Activated T-helper 2 cell treated with anti-CD3 and anti-CD28 coated beads, Interferon-gamma antibody, Interleukin-2, Interleukin-4, amounts not matched to agents 10 μg/mL and 5 μg/mL and 100 μg/mL, durations not matched to agents 14 hours and 24 hours and 36 hours (primary cell): ENCODE results near the gene MICAL2. TPM values are rescaled to one million over a fixed set of nuclear protein-coding genes. Genes with fewer than 3 reads are reported as not detected.

Experiments
- DNase-seq: peaks from one replicate; pipeline ENCODE4 v3.0.0; 2021; ENCODE audit warnings: low spot score
- H3K27ac Mint-ChIP-seq: one replicate; pipeline ENCODE4 v1.8.0; 2021; ENCODE audit warnings: mixed read lengths
- H3K27me3 Mint-ChIP-seq: one replicate; pipeline ENCODE4 v1.8.0; 2021; ENCODE audit warnings: low read depth, mixed read lengths
- H3K36me3 Mint-ChIP-seq: one replicate; pipeline ENCODE4 v1.8.0; 2021; ENCODE audit warnings: low read depth, mixed read lengths
- H3K4me1 Mint-ChIP-seq: one replicate; pipeline ENCODE4 v1.8.0; 2021; ENCODE audit warnings: low read depth, mixed read lengths
- H3K4me3 Mint-ChIP-seq: one replicate; pipeline ENCODE4 v1.8.0; 2021; ENCODE audit warnings: low read depth, mild to moderate bottlenecking, moderate library complexity, mixed read lengths
- H3K9me3 Mint-ChIP-seq: one replicate; pipeline ENCODE4 v1.8.0; 2021; ENCODE audit warnings: mixed read lengths
- intact Hi-C: fragments of 100-400 bp; cut with micrococcal nuclease; formaldehyde crosslinking; loops from one replicate; pipeline ENCODE4 v1.15.1; 2023
- total RNA-seq: library from RNA; stranded (reverse); gene quantifications from 2 replicates; pipeline ENCODE4 v1.2.3, GENCODE V29; 2022

The MICAL2 gene
- total RNA-seq, 1 donor from 2014 or later = 736 TPM

DNA sequence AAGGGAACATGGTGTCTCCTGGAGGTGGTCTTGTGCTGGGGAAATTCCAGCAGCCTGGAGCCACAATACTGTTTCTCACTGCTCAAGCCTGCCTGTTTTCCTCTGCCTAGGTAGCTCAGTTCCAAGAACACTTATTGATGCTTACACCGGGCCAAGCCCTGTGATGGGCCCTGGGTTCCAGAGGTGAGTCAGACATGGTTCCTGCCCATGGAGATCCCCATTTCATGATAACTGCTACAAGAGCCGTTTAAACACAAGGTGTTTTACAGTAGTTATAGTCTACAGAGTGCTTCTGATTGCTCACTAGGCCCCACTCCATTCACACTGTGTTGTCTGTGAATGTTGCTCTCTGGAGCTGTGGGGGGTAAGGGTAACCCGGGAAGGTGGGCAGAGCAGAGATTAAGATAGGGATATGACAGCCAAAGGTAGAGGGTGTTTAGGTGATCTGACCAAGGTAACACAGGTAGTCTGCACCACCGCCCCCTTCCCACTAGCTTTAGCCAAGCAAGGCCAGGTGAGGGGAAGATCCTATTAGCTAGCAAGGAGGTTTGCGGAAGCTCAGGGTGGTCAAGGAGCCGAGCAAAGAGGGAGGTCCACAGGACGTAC lies 696 bp upstream of the MICAL2 start:
- DNase-seq = peak; percentile 23
- H3K4me1 Mint-ChIP-seq = peaks cover 56% of the 10 kb centered on the region
- peak overlapping the region; percentile 99 for H3K27ac Mint-ChIP-seq
- H3K4me3 Mint-ChIP-seq = peak overlapping the region; percentile 90
- H3K27me3 Mint-ChIP-seq = no peaks in the 10 kb centered on the region
- H3K36me3 Mint-ChIP-seq = peaks cover 26% of the 10 kb centered on the region
- H3K9me3 Mint-ChIP-seq = no peaks in the 10 kb centered on the region
- intact Hi-C loops = loop anchor here (1.0 to 5.0 kb wide), 7 partner anchors 9 to 127 kb away; no protein-coding TSS in a partner anchor

DNA sequence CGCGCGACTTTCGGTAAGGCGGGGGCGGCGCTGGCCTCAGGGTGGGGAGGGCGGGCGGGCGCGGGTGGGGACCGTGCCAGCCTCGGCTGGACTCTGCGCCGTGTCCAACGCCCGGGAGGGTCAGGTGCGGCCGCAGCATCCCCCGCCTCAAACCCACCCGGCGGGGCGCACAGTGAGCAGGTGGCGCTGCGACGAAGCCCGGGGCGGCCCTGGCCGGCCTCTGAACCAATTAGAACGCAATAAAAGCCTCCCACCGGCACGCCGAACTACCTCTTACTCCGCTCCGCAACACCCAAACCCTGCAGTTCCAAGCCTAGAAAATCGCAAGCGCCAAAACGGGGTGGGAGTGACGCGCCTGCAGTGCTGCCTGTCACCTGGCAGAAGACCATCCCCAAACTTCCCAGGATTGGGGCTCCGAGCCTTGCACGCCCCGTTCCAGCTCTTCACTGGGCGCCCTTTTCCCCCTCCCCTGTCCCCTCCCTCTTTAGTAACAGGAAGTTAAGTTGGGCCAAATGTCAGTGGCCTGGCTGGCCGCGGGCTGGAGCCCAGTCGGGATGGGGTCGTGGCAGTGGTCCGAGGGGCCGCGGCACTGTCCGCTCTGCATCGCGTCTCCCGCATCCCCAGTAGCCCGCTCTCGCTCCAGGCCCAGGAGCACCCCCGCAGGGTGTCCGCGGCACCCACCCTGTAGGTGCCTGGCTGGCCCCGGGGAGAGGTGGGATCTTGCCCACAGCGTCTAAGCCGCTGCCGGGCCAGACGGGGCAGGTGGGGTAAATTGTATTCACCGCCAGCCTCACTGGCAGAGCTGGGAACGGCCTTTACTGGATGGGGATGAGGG lies 541 bp downstream of the MICAL2 start:
- no peaks in the 10 kb centered on the region for H3K27me3 Mint-ChIP-seq
- DNase-seq = peak; percentile 39
- peaks cover 58% of the 10 kb centered on the region for H3K4me1 Mint-ChIP-seq
- H3K9me3 Mint-ChIP-seq = no peaks in the 10 kb centered on the region
- peaks cover 32% of the 10 kb centered on the region for H3K36me3 Mint-ChIP-seq
- intact Hi-C loops = loop anchor here (1.0 to 5.0 kb wide), 6 partner anchors 39 to 125 kb away; no protein-coding TSS in a partner anchor
- H3K27ac Mint-ChIP-seq = peak overlapping the region; percentile 66
- H3K4me3 Mint-ChIP-seq = peak overlapping the region; percentile 87

- H3K27me3 Mint-ChIP-seq = no peaks in the 10 kb centered on the region
- DNase-seq = no peak
- peak overlapping the region; percentile 57 for H3K27ac Mint-ChIP-seq
- peaks cover 39% of the 10 kb centered on the region for H3K36me3 Mint-ChIP-seq
- intact Hi-C loops = loop anchor here (2.0 to 5.0 kb wide), 4 partner anchors 17 to 77 kb away; no protein-coding TSS in a partner anchor
- peaks cover 62% of the 10 kb centered on the region for H3K4me1 Mint-ChIP-seq
- H3K4me3 Mint-ChIP-seq = peak overlapping the region; percentile 87
- no peaks in the 10 kb centered on the region for H3K9me3 Mint-ChIP-seq
These were observed 1.4 kb downstream of the MICAL2 start for GRCh38 chr11:12111549-12112520.

GRCh38 chr11:12112750-12113149 lies 2.4 kb downstream of the MICAL2 start:
- Mint-ChIP-seq H3K36me3 (peaks cover 48% of the 10 kb centered on the region), H3K27me3 (no peaks in the 10 kb centered on the region), H3K4me3 (peak overlapping the region; percentile 87), H3K9me3 (no peaks in the 10 kb centered on the region), H3K27ac (peak overlapping the region; percentile 62), H3K4me1 (peaks cover 71% of the 10 kb centered on the region)
- intact Hi-C loops = loop anchor here (2.0 to 5.0 kb wide), 2 partner anchors 16 to 65 kb away; no protein-coding TSS in a partner anchor
- DNase-seq = no peak

DNA sequence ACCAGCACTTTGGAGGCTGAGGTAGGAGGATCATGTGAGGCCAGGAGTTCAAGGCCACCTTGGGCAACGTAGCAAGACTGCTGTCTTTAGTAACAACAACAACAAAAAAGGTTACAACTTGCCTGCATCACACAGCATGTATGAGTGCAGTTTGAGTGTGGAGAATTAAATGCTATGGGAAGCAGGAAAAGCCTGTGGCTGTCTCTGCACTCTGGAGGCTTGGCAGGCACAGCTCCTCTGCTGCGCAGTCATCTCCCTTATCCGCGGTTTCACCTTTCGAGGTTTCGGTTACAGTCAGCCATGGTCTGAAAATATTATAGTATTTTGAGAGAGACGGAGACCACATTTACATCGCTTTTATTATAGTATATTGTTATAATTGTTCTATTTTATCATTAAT lies 2.9 kb downstream of the MICAL2 start:
- H3K9me3 Mint-ChIP-seq = no peaks in the 10 kb centered on the region
- intact Hi-C loops = loop anchor here (2.0 to 5.0 kb wide), 2 partner anchors 16 to 66 kb away; no protein-coding TSS in a partner anchor
- H3K36me3 Mint-ChIP-seq = peaks cover 54% of the 10 kb centered on the region
- DNase-seq = no peak
- peak overlapping the region; percentile 87 for H3K4me3 Mint-ChIP-seq
- peak overlapping the region; percentile 62 for H3K27ac Mint-ChIP-seq
- H3K27me3 Mint-ChIP-seq = no peaks in the 10 kb centered on the region
- peaks cover 76% of the 10 kb centered on the region for H3K4me1 Mint-ChIP-seq

GRCh38 chr11:12114193-12115033 lies 4.0 kb downstream of the MICAL2 start:
- H3K4me1 Mint-ChIP-seq = peaks cover 75% of the 10 kb centered on the region
- no peaks in the 10 kb centered on the region for H3K9me3 Mint-ChIP-seq
- peaks cover 64% of the 10 kb centered on the region for H3K36me3 Mint-ChIP-seq
- no peak overlapping the region for H3K27ac Mint-ChIP-seq
- intact Hi-C loops = loop anchor here (5.0 kb wide), 1 partner anchor 67 kb away; no protein-coding TSS in a partner anchor
- DNase-seq = no peak
- H3K4me3 Mint-ChIP-seq = no peak overlapping the region
- H3K27me3 Mint-ChIP-seq = no peaks in the 10 kb centered on the region

DNA sequence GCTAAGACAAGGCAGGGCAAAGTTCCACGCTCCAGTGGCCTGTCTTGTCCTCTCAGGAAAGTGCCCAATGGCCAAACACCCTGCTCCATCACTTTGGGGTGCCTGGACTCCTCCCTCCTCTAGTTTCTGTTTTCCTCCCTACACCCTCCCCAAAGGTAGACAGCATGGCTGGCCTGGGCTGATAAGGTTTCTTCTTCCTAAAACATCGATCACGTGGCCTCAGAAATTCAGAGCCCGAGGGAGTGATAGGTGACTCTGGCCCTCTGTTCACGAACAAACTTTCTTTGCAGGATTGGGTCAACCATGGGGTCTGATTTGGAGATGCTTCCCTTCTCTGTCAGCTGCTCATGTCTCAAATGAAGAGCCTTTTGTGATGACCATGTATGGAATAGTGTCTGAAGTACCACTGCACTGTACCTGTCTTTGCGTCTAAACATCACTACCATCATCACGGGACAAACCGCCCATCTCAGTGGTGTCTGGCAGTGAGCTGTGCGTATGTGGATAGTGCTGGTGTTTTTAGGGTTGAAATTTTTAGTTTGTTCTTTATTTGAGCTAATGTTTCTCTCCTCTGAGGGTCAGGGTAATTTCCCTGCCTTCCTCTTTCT lies 6.1 kb downstream of the MICAL2 start:
- no peak overlapping the region for H3K4me3 Mint-ChIP-seq
- intact Hi-C loops = no loop called here
- H3K4me1 Mint-ChIP-seq = peaks cover 83% of the 10 kb centered on the region
- no peaks in the 10 kb centered on the region for H3K27me3 Mint-ChIP-seq
- DNase-seq = no peak
- peak overlapping the region; percentile 90 for H3K27ac Mint-ChIP-seq
- H3K36me3 Mint-ChIP-seq = peaks cover 77% of the 10 kb centered on the region
- no peaks in the 10 kb centered on the region for H3K9me3 Mint-ChIP-seq

- Mint-ChIP-seq H3K9me3 (no peaks in the 10 kb centered on the region), H3K27ac (peak overlapping the region; percentile 90)
- intact Hi-C loops = no loop called here
These were observed 6.8 kb downstream of the MICAL2 start for GRCh38 chr11:12117200-12117599.

DNA sequence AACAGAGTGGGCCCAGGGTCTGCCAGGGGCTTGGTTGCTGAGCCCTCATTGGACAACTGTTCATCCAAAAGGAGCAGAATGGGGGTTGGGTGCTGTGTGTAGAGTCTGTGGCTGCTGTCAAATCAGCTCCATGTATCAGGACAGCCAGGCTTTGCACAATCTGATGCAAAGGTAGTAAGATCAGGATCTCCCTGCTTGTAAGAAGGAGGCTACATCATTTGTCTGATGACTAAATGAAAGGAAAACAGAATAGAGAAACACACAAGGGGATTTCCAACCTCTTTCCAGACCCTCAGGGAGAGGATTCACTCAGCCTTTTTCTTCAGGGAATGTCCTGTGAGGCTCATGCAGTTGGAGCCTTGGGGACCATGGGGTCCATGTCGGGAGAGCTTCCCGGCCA lies 7.2 kb downstream of the MICAL2 start:
- no peak for DNase-seq
- no peak overlapping the region for H3K4me3 Mint-ChIP-seq
- no peaks in the 10 kb centered on the region for H3K9me3 Mint-ChIP-seq
- no peaks in the 10 kb centered on the region for H3K27me3 Mint-ChIP-seq
- intact Hi-C loops = loop anchor here (1.0 kb wide), 1 partner anchor 8 kb away; no protein-coding TSS in a partner anchor
- peak overlapping the region; percentile 90 for H3K27ac Mint-ChIP-seq
- peaks cover 80% of the 10 kb centered on the region for H3K4me1 Mint-ChIP-seq
- H3K36me3 Mint-ChIP-seq = peaks cover 78% of the 10 kb centered on the region

More at GRCh38 chr11:12117200-12117599, 6.8 kb downstream of the MICAL2 start:
- H3K4me3 Mint-ChIP-seq = no peak overlapping the region
- no peak for DNase-seq
- peaks cover 79% of the 10 kb centered on the region for H3K36me3 Mint-ChIP-seq
- H3K4me1 Mint-ChIP-seq = peaks cover 82% of the 10 kb centered on the region
- no peaks in the 10 kb centered on the region for H3K27me3 Mint-ChIP-seq

GRCh38 chr11:12118949-12119348 lies 8.6 kb downstream of the MICAL2 start:
- no peak overlapping the region for H3K4me3 Mint-ChIP-seq
- peak overlapping the region; percentile 73 for H3K27ac Mint-ChIP-seq
- no peaks in the 10 kb centered on the region for H3K27me3 Mint-ChIP-seq
- DNase-seq = no peak
- intact Hi-C loops = loop anchor here (1.0 kb wide), 1 partner anchor 10 kb away; no protein-coding TSS in a partner anchor
- peaks cover 77% of the 10 kb centered on the region for H3K4me1 Mint-ChIP-seq
- H3K9me3 Mint-ChIP-seq = no peaks in the 10 kb centered on the region
- H3K36me3 Mint-ChIP-seq = peaks cover 73% of the 10 kb centered on the region

- H3K27me3 Mint-ChIP-seq = no peaks in the 10 kb centered on the region
- no peak for DNase-seq
- H3K4me3 Mint-ChIP-seq = no peak overlapping the region
- H3K36me3 Mint-ChIP-seq = peaks cover 71% of the 10 kb centered on the region
- intact Hi-C loops = no loop called here
- no peaks in the 10 kb centered on the region for H3K9me3 Mint-ChIP-seq
- peak overlapping the region; percentile 51 for H3K27ac Mint-ChIP-seq
- peaks cover 78% of the 10 kb centered on the region for H3K4me1 Mint-ChIP-seq
These were observed 9.1 kb downstream of the MICAL2 start for GRCh38 chr11:12119502-12119901.
